Large intestine (tissue), 12 donors: ENCODE results near the gene IL6. TPM values are rescaled to one million over a fixed set of nuclear protein-coding genes. Genes with fewer than 3 reads are reported as not detected.
"Not testable (repeated sequence)": the region's sequence is repeated elsewhere in the genome, so short reads cannot be mapped to it uniquely, and the experiment has no call there.

Experiments used
- DNase-seq, 2 donors: peaks; one replicate each; pipeline versions ENCODE4 v3.0.0 to v3.0.0-alpha.2; 2013
- H3K27ac ChIP-seq: one replicate; pipeline ENCODE4 v1.5.1; 2013; ENCODE audit warnings: low read length
- H3K27me3 ChIP-seq: 2 replicates; pipeline ENCODE4 v1.6.1; 2013; ENCODE audit warnings: low read length; ENCODE audit not compliant: control insufficient read depth, insufficient read depth
- H3K36me3 ChIP-seq: 2 replicates; pipeline ENCODE4 v1.6.1; 2013; ENCODE audit warnings: low read length; ENCODE audit not compliant: control insufficient read depth, insufficient read depth
- H3K4me1 ChIP-seq: one replicate; pipeline ENCODE4 v1.6.1; 2013; ENCODE audit warnings: low read length; ENCODE audit not compliant: control insufficient read depth, insufficient read depth
- H3K4me3 ChIP-seq: one replicate; pipeline ENCODE4 v1.5.1; 2013; ENCODE audit warnings: low read length
- H3K9me3 ChIP-seq: one replicate; pipeline ENCODE4 v1.6.1; 2013; ENCODE audit warnings: mild to moderate bottlenecking, low read depth, low read length, moderate library complexity; ENCODE audit not compliant: control insufficient read depth
- WGBS: methylation state at CpG from one replicate; pipeline ENCODE4 v1.1.5; 2013; ENCODE audit warnings: low lambda C conversion rate; ENCODE audit not compliant: insufficient coverage; 5-methylcytosine and 5-hydroxymethylcytosine counted together
- long read RNA-seq, 11 donors: transcript quantifications; one replicate each; lab custom pipeline, GENCODE V29; 2026
- polyA plus RNA-seq: library from polyadenylated mRNA; unstranded; fragments of 120-200 nt; gene quantifications from one replicate; pipeline ENCODE4 v1.2.1, GENCODE V29; 2013

IL6 gene
- polyA plus RNA-seq, result 2.1 TPM
- long read RNA-seq, donor 1, result 0 reads
- long read RNA-seq, donor 2, result 0 reads
- long read RNA-seq, donor 3, result 0 reads
- long read RNA-seq, donor 4, result 0 reads
- long read RNA-seq, donor 5, result 0 reads
- long read RNA-seq, donor 6, partial matches to known transcripts, result 0 of 1 reads
- long read RNA-seq, donor 6, other reads (novel, unspliced or antisense), result 0 of 1 reads
- long read RNA-seq, donor 7, result 0 reads
- long read RNA-seq, donor 8, result 0 reads
- long read RNA-seq, donor 9, result 0 reads
- long read RNA-seq, donor 10, partial matches to known transcripts, result 0 of 1 reads
- long read RNA-seq, donor 10, other reads (novel, unspliced or antisense), result 0 of 1 reads
- long read RNA-seq, donor 11, result 0 reads

- H3K27ac ChIP-seq, result no peak within 1 kb of the TSS
- no peak within 1 kb of the TSS for H3K4me3 ChIP-seq
- H3K27me3 ChIP-seq, result no peaks in the 10 kb centered on the region
- no CpG with 5 or more reads among the region's 28 CpGs for WGBS
- no peaks in the 10 kb centered on the region for H3K36me3 ChIP-seq
- H3K9me3 ChIP-seq, result no peaks in the 10 kb centered on the region
- peak; percentile 38 to 42 for DNase-seq
- H3K4me1 ChIP-seq, result peaks cover 5% of the 10 kb centered on the region
Measured at GRCh38 chr7:22726907-22727713, at the start of gene IL6. Gene IL6 (plus strand): TSS chr7:22727200. CDS start chr7:22727263, 63 bp downstream.

GRCh38 chr7:22677263-22677662 lies 49.7 kb upstream of the IL6 start:
- H3K36me3 ChIP-seq, H3K4me3 ChIP-seq, H3K9me3 ChIP-seq, H3K4me1 ChIP-seq, H3K27me3 ChIP-seq, DNase-seq, H3K27ac ChIP-seq: not testable (repeated sequence)
- no CpG with 5 or more reads among the region's 5 CpGs for WGBS

- WGBS, result 100% methylated on average over 2 of the region's 6 CpGs
- Histone ChIP-seq H3K9me3 (no peaks in the 10 kb centered on the region), H3K36me3 (no peaks in the 10 kb centered on the region), H3K27me3 (no peaks in the 10 kb centered on the region), H3K4me3 (no peak overlapping the region), H3K4me1 (no peaks in the 10 kb centered on the region), H3K27ac (no peak overlapping the region)
- no peak for DNase-seq
Measured at GRCh38 chr7:22677680-22678079, 49.3 kb upstream of the IL6 start.

GRCh38 chr7:22680482-22680911 lies 46.5 kb upstream of the IL6 start:
- WGBS, result no CpG with 5 or more reads among the region's 5 CpGs

GRCh38 chr7:22681312-22681711 lies 45.7 kb upstream of the IL6 start:
- H3K4me1 ChIP-seq, result no peaks in the 10 kb centered on the region

More at GRCh38 chr7:22680482-22680911, 46.5 kb upstream of the IL6 start:
- H3K36me3 ChIP-seq, result no peaks in the 10 kb centered on the region
- no peak overlapping the region for H3K27ac ChIP-seq
- H3K4me1 ChIP-seq, result no peaks in the 10 kb centered on the region
- no peak for DNase-seq
- no peaks in the 10 kb centered on the region for H3K27me3 ChIP-seq
- H3K9me3 ChIP-seq, result no peaks in the 10 kb centered on the region
- no peak overlapping the region for H3K4me3 ChIP-seq

GRCh38 chr7:22681852-22682657 lies 44.9 kb upstream of the IL6 start:
- H3K4me1 ChIP-seq, result no peaks in the 10 kb centered on the region
- H3K27ac ChIP-seq, result no peak overlapping the region
- H3K9me3 ChIP-seq, result no peaks in the 10 kb centered on the region
- no peak overlapping the region for H3K4me3 ChIP-seq
- H3K36me3 ChIP-seq, result no peaks in the 10 kb centered on the region
- no peak for DNase-seq
- no CpG with 5 or more reads among the region's 4 CpGs for WGBS
- H3K27me3 ChIP-seq, result no peaks in the 10 kb centered on the region

More at GRCh38 chr7:22681312-22681711, 45.7 kb upstream of the IL6 start:
- H3K9me3 ChIP-seq, result no peaks in the 10 kb centered on the region
- H3K27ac ChIP-seq, result no peak overlapping the region
- H3K4me3 ChIP-seq, result no peak overlapping the region
- no CpG with 5 or more reads among the region's 2 CpGs for WGBS
- no peaks in the 10 kb centered on the region for H3K36me3 ChIP-seq
- no peak for DNase-seq
- H3K27me3 ChIP-seq, result no peaks in the 10 kb centered on the region

GRCh38 chr7:22683379-22683778 lies 43.6 kb upstream of the IL6 start:
- Histone ChIP-seq H3K4me1 (no peaks in the 10 kb centered on the region), H3K36me3 (no peaks in the 10 kb centered on the region), H3K9me3 (no peaks in the 10 kb centered on the region), H3K27ac (no peak overlapping the region), H3K4me3 (no peak overlapping the region), H3K27me3 (no peaks in the 10 kb centered on the region)
- no CpG with 5 or more reads among the region's 2 CpGs for WGBS
- DNase-seq, result peak; percentile 35 to 65

- Histone ChIP-seq H3K36me3 (no peaks in the 10 kb centered on the region), H3K4me1 (no peaks in the 10 kb centered on the region), H3K27ac (no peak overlapping the region), H3K9me3 (no peaks in the 10 kb centered on the region), H3K4me3 (no peak overlapping the region), H3K27me3 (no peaks in the 10 kb centered on the region)
- DNase-seq, result no peak
Measured at GRCh38 chr7:22686620-22687019, 40.4 kb upstream of the IL6 start.

GRCh38 chr7:22688084-22688483 lies 38.9 kb upstream of the IL6 start:
- no peak overlapping the region for H3K4me3 ChIP-seq
- no peaks in the 10 kb centered on the region for H3K36me3 ChIP-seq
- no peak for DNase-seq
- H3K27ac ChIP-seq, result no peak overlapping the region
- no peaks in the 10 kb centered on the region for H3K27me3 ChIP-seq
- no peaks in the 10 kb centered on the region for H3K4me1 ChIP-seq
- WGBS, result 100% methylated on average over 2 of the region's 2 CpGs
- no peaks in the 10 kb centered on the region for H3K9me3 ChIP-seq

GRCh38 chr7:22688934-22689333 lies 38.1 kb upstream of the IL6 start:
- H3K27ac ChIP-seq, H3K4me3 ChIP-seq, DNase-seq, H3K4me1 ChIP-seq, H3K27me3 ChIP-seq, H3K36me3 ChIP-seq, H3K9me3 ChIP-seq: not testable (repeated sequence)
- WGBS, result 100% methylated on average over 2 of the region's 8 CpGs
